Muscle layer of colon (tissue), 2 donors: ENCODE data around the gene PRKACG.

ENCODE experiments used
- H3K27ac ChIP-seq: one replicate; pipeline ENCODE4 v1.7.0; 2013; ENCODE audit warnings: low read depth, mild to moderate bottlenecking, low read length, moderate library complexity
- H3K27me3 ChIP-seq, 2 donors: one replicate each; pipeline ENCODE4 v1.7.0; 2013; ENCODE audit warnings: low read length in 2 of 2, mild to moderate bottlenecking in 2 of 2; ENCODE audit not compliant: insufficient read depth in 2 of 2, control insufficient read depth in 1 of 2
- H3K36me3 ChIP-seq: one replicate; pipeline ENCODE4 v1.7.0; 2013; ENCODE audit warnings: mild to moderate bottlenecking, low read length; ENCODE audit not compliant: insufficient read depth
- H3K4me1 ChIP-seq: one replicate; pipeline ENCODE4 v1.7.0; 2013; ENCODE audit warnings: mild to moderate bottlenecking, low read length; ENCODE audit not compliant: insufficient read depth
- H3K4me3 ChIP-seq, 2 donors: one replicate each; pipeline ENCODE4 v1.7.0; 2013; ENCODE audit warnings: low read length in 2 of 2, low read depth in 1 of 2, mild to moderate bottlenecking in 1 of 2, moderate library complexity in 1 of 2
- H3K9ac ChIP-seq: one replicate; pipeline ENCODE4 v1.7.0; 2013; ENCODE audit warnings: low read length
- H3K9me3 ChIP-seq: one replicate; pipeline ENCODE4 v1.7.0; 2013; ENCODE audit warnings: mild to moderate bottlenecking, low read length
- donor health status: abdominal sarcoma.
- donor health status: Adenocarcinoma of cecum.

PRKACG gene

DNA sequence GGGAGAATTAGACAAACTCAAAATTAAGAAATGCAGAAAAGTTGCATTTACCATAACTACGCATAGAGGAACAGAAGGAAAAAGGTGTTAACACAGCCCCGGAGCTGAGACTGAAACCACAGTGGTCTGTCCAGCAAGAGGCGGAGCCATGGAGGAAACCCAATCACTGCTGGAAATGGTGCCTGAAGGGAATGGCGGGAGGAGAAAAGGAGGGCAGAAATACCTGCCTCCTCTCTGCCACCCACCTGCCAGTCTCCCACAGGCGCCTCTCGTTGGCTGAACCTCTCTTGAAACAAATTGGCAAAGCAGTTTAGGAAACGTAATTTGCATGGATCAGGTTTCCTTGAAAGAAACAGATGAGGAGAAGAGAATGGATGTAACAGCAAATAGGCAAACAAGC lies 9.7 kb upstream of the PRKACG start:
- Histone ChIP-seq H3K9me3 (no peaks in the 10 kb centered on the region), H3K36me3 (no peaks in the 10 kb centered on the region), H3K27me3 (no peaks in the 10 kb centered on the region), H3K4me3 (no peak overlapping the region), H3K4me1 (no peaks in the 10 kb centered on the region), H3K27ac (no peak overlapping the region), H3K9ac (no peak overlapping the region)

DNA sequence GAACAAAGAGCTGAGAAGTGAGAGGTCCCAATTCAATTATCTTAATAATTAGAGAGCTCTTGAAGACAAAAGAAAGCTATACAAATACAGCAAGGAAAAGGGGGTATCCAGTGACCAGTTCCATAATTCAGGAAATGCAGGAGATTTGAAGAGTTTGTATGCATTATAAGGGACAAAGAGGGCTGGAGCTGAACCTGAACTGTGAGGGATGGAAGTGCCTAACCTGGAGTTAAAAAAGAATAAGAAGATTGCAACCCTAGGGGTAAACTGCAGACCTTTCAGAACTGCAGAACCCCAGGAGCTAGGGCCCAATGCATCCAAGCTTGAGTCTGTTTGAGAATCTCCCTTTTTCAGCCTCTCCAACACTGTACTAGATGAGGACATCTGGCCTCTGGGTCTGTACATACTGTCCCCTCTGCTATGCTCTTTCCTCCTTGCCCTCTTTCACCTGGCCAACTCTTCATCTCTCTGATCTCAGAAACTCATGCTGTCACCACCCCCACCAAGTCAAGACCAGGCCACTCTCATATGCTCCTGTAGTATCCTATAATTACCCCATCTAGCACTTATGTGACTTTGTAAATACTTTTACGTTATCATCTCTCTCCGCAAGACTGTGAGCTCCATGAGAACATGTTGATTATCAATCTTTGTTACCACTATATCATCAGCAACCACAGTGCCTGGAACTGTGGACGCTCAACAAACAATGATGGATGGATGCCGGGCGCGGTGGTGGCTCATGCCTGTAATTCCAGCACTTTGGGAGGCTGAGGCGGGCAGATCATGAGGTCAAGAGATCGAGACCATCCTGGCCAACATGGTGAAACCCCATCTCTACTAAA lies 6.6 kb upstream of the PRKACG start:
- Histone ChIP-seq H3K27me3 (no peaks in the 10 kb centered on the region), H3K9me3 (no peaks in the 10 kb centered on the region), H3K4me3 (no peak overlapping the region), H3K9ac (no peak overlapping the region), H3K36me3 (no peaks in the 10 kb centered on the region), H3K27ac (no peak overlapping the region), H3K4me1 (peaks cover 4% of the 10 kb centered on the region)

DNA sequence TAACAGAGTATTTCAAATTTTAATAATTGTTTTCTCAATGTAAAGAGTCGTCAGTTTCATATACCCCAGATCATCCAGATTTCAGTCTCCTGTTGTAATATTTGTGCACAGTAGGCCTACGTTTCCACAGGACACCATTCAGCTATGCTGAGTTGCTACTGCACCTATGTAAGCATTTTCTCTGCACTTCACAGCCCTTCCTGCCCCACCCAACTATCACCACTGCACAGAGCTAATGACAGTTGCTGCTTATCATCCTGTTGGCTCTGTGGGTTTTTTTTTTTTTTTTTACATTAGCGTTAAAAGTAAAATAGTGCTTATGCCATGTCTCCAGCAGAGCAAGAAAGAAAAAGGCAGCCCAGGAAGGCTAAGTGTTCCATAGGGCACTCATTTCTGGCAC lies 5.9 kb upstream of the PRKACG start:
- H3K27ac ChIP-seq, result no peak overlapping the region
- H3K9ac ChIP-seq, result no peak overlapping the region
- no peaks in the 10 kb centered on the region for H3K36me3 ChIP-seq
- H3K9me3 ChIP-seq, result no peaks in the 10 kb centered on the region
- no peaks in the 10 kb centered on the region for H3K27me3 ChIP-seq
- H3K4me1 ChIP-seq, result peaks cover 4% of the 10 kb centered on the region
- H3K4me3 ChIP-seq, result no peak overlapping the region

DNA sequence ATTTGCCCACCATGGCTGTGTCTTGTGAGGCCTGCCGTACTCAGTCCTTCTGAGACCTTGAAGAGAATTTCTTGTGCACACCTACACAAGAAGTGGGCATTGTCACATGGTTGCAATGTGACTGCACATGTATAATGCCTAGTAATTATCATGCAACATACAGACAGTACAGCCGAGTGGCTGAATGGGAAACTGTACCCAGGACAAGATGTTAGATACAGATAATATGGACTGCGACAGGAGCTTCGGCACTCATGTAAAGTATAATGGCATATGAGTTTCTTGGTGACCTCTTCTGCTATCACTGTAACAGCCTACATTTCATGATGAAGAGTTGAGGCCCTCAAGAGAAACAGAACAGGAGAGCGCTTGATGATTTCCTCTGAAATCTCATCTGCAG lies 4.8 kb upstream of the PRKACG start:
- Histone ChIP-seq H3K27me3 (no peaks in the 10 kb centered on the region), H3K9me3 (no peaks in the 10 kb centered on the region), H3K27ac (no peak overlapping the region), H3K36me3 (no peaks in the 10 kb centered on the region), H3K4me3 (no peak overlapping the region), H3K4me1 (peaks cover 4% of the 10 kb centered on the region), H3K9ac (no peak overlapping the region)

DNA sequence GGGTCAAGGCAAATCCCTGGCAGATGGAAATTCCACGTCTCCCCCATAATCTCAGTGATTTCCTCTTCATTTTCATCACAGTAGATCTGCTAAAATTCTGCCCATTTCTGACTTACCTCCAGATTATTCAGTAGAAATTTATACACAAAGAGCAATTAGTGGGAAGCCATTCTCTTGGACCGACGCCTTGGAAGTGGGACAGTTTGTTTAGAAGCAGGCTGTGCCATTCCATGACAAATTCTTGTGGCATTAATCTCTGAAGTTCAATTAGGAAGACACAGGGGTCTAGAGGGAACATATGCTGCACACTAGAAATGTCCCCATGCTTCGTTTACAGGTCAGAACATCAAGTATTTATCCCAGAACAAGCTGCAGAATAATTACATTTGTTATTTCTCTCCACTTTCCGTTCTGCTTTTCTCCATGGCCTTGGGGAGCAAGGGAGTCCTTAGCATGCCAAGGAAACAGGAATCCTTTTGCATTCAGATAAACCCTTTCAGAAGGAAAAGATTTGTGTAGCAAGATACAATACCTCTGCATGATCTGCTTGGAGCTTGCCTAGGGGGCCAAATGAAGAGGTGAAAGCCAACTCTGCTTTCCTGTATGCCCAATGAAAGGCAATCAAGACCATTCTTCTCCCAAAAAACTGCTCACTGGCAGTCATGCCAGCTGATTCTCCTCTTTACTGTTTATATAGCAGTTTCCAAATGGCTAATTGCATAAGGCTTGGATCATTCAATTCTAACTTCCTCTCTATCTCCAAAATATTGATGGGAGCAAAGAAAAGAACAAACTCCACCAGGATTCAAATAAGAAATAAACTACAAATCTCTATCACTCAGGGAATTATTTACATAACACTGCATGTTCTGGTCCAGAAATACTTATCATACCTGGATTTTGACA lies 2.5 kb upstream of the PRKACG start:
- no peak overlapping the region for H3K27ac ChIP-seq
- H3K4me1 ChIP-seq, result peaks cover 4% of the 10 kb centered on the region
- H3K27me3 ChIP-seq, result no peaks in the 10 kb centered on the region
- H3K9ac ChIP-seq, result no peak overlapping the region
- H3K4me3 ChIP-seq, result no peak overlapping the region
- no peaks in the 10 kb centered on the region for H3K36me3 ChIP-seq
- H3K9me3 ChIP-seq, result no peaks in the 10 kb centered on the region

DNA sequence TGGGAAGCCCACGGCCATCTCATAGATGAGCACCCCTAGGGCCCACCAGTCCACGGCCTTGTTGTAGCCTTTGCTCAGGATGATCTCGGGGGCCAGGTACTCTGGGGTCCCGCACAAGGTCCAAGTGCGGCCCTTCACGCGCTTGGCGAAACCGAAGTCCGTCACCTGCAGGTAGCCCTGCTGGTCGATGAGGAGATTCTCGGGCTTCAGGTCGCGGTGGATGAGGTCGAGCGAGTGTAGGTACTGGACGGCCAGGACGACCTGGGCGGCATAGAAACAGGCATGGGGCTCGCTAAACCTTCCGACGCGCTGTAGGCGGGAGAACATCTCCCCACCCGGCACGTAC lies 558 bp downstream of the PRKACG start:
- peaks cover 4% of the 10 kb centered on the region for H3K4me1 ChIP-seq
- H3K4me3 ChIP-seq, result no peak overlapping the region
- no peak overlapping the region for H3K27ac ChIP-seq
- no peaks in the 10 kb centered on the region for H3K36me3 ChIP-seq
- H3K27me3 ChIP-seq, result no peaks in the 10 kb centered on the region
- H3K9ac ChIP-seq, result no peak overlapping the region
- no peaks in the 10 kb centered on the region for H3K9me3 ChIP-seq

DNA sequence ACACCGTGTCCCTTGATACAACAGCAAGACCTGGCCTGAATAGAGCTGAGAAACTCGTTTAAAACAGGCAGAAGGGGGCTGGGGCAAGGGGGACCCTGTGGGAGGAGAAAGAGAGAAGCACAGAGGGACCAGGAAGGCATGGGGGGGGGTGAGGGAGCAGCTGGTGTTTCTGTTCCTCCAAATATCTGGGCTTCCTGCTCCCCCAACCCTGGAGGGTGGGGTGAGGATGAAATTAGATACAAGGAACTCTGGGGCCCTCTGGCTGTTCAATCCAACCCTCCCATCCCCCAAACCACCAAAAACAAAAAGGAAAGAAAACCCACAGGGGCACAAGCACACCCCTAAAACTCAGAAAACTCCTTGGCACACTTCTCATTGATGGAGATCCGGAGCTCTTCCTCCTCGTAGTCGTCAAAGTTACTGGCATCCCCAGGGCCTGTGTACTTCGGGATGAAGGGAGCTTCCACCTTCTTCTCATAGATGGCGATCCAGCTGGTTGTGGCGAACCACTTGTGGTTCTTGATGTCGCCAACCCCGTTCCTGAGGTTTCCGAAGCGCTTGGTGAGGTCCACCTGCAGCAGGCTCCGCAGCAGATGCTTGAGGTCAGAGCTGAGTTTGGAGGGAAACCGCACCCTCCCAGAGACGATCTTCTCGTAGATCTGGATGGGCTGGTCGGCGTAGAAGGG lies 1.1 kb downstream of the PRKACG start:
- Histone ChIP-seq H3K27me3 (no peaks in the 10 kb centered on the region), H3K4me3 (no peak overlapping the region), H3K9ac (no peak overlapping the region), H3K4me1 (peaks cover 4% of the 10 kb centered on the region), H3K27ac (no peak overlapping the region), H3K36me3 (no peaks in the 10 kb centered on the region), H3K9me3 (no peaks in the 10 kb centered on the region)

DNA sequence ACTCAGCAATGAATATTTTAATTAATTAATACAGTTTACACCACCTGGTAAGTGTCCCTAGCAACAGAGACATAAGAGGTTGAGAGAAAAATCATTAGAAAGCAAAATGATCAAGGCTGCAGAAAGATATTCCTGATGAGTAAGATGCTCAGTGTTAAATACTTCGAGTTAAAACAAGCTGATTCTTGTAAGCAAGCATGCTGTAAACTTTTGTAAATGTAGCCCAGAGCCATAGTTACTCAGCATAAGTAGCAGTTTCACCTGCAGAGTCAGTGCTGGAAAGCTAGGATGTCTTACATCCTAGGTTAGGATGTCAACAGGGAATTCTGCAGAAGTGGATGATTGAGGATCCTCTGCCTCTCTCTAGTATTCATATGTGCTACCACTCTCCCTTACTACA lies 4.2 kb downstream of the PRKACG start:
- no peaks in the 10 kb centered on the region for H3K27me3 ChIP-seq
- no peaks in the 10 kb centered on the region for H3K9me3 ChIP-seq
- H3K27ac ChIP-seq, result no peak overlapping the region
- no peak overlapping the region for H3K4me3 ChIP-seq
- no peak overlapping the region for H3K9ac ChIP-seq
- H3K4me1 ChIP-seq, result no peaks in the 10 kb centered on the region
- no peaks in the 10 kb centered on the region for H3K36me3 ChIP-seq

DNA sequence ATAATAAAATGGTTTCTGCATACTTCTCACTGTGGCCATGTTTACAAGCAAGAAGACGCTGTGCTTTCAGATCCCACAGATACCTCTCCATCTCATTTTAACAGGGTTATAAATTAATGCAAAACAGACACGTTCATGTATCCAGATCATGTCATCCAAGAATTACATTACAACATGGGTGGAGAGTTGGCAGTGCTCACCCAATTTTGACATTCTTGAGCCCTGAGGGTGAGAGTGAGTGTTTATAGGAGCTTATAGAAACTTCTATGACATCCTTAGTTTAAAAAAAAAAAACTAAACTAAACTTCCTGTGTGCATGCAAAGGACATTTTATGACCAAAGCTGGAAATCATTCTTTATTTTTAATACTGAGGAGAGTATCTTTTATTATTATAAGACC lies 9.1 kb downstream of the PRKACG start:
- Histone ChIP-seq H3K9ac (no peak overlapping the region), H3K4me1 (no peaks in the 10 kb centered on the region), H3K36me3 (no peaks in the 10 kb centered on the region), H3K27me3 (no peaks in the 10 kb centered on the region), H3K4me3 (no peak overlapping the region), H3K27ac (no peak overlapping the region), H3K9me3 (no peaks in the 10 kb centered on the region)

DNA sequence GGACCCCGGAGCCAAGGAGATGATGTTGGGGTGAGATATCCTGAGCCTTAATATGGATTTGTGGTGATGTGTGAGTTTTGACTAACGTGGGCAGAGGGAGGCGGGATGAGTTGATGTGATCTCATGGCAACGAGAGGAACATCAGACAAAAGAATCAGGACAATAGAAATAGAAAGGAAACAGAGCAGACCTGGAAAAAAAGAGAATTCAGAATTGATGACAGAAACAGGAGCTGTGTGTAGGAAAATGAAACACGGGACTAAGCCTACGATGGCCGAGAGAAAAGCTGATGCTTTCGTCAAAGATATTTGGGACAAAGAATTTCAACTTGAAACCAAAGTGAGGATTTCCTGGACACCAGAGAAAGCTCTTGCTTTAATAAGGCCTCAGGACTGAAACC lies 10.9 kb downstream of the PRKACG start:
- no peak overlapping the region for H3K9ac ChIP-seq
- H3K9me3 ChIP-seq, result no peaks in the 10 kb centered on the region
- no peaks in the 10 kb centered on the region for H3K27me3 ChIP-seq
- no peaks in the 10 kb centered on the region for H3K36me3 ChIP-seq
- H3K4me3 ChIP-seq, result no peak overlapping the region
- H3K4me1 ChIP-seq, result peaks cover 16% of the 10 kb centered on the region
- H3K27ac ChIP-seq, result no peak overlapping the region

DNA sequence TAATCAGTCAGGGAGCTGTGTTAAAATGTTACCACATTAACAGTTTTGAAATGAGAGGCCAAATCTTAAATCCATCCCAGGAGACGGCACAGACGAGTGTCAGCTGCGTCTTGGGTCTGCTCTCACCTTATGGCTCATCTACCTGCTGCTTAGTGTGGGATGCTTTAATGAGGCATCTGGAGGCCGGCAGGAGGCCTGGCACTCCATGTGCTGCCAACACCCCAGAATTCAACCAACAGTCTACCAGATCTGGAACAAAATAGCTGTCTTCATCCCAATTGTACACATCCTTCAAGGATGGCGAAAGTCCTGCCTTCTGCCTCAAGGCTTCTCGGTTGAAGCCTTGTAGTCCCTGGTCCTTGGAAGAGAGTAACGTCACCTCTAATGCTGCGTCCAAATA lies 12.0 kb downstream of the PRKACG start:
- H3K27me3 ChIP-seq, result no peaks in the 10 kb centered on the region
- H3K36me3 ChIP-seq, result no peaks in the 10 kb centered on the region
- no peak overlapping the region for H3K4me3 ChIP-seq
- H3K4me1 ChIP-seq, result peaks cover 17% of the 10 kb centered on the region
- no peak overlapping the region for H3K27ac ChIP-seq
- no peaks in the 10 kb centered on the region for H3K9me3 ChIP-seq
- no peak overlapping the region for H3K9ac ChIP-seq
